GM12874 (cell line): ENCODE data around the gene ELAVL4.
A peak's percentile ranks its signal among the peaks of the same experiment; 100 is the strongest.

ENCODE experiments used
- TF ChIP-seq, protein P1 (sequence below): IDR thresholded peaks from 2 replicates; pipeline ENCODE4 v1.5.1; 2011; ENCODE audit warnings: low read depth, mild to moderate bottlenecking, control low read depth, low read length, moderate library complexity; ENCODE audit not compliant: insufficient read depth

ELAVL4 gene

GRCh38 chr1:50105433-50105832, 3.3 kb upstream of the ELAVL4 start:
- TF ChIP-seq, protein P1, sequence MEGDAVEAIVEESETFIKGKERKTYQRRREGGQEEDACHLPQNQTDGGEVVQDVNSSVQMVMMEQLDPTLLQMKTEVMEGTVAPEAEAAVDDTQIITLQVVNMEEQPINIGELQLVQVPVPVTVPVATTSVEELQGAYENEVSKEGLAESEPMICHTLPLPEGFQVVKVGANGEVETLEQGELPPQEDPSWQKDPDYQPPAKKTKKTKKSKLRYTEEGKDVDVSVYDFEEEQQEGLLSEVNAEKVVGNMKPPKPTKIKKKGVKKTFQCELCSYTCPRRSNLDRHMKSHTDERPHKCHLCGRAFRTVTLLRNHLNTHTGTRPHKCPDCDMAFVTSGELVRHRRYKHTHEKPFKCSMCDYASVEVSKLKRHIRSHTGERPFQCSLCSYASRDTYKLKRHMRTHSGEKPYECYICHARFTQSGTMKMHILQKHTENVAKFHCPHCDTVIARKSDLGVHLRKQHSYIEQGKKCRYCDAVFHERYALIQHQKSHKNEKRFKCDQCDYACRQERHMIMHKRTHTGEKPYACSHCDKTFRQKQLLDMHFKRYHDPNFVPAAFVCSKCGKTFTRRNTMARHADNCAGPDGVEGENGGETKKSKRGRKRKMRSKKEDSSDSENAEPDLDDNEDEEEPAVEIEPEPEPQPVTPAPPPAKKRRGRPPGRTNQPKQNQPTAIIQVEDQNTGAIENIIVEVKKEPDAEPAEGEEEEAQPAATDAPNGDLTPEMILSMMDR = peak; percentile 19; the same call in 1 of the 2 replicates

DNA sequence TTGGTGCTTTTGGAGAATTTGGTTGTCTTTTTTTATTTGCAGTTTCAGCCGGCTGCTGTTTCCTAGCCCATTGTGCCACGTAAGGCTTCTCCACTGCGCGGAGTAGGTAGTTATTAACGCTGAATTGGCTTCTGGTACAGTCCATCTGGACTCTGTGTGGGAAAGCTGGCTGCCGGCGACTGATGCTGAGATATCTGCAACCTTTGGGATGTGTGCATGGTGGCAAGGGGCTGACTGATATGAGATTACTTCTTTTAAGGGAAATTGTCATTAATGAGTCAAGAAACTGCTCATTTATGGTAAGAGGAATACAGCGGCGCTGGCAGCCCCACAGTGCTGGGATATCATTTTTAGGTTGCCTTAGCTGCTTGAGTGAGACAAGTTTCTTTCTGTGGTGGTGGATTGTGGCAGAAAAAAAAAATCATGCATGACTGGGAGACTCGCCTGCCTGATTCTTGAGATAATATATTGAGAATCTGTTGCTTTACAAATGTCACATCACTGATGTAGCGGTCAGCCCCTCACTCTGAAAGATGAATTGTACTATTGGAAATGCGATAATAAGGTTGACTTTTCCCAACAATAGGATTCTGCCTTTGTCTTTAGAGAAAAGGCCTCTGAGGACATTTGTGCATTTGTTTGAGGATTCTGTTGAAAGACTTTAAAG, 2.5 kb upstream of the ELAVL4 start:
- TF ChIP-seq, protein P1 = no peak

- TF ChIP-seq, protein P1 = no peak
Measured at GRCh38 chr1:50109116-50109515, 396 bp downstream of the ELAVL4 start.

- TF ChIP-seq, protein P1 = no peak
Measured at GRCh38 chr1:50109647-50110075, 941 bp downstream of the ELAVL4 start.

GRCh38 chr1:50110151-50110550, 1.4 kb downstream of the ELAVL4 start:
- TF ChIP-seq, protein P1 = no peak

- TF ChIP-seq, protein P1 = no peak
Measured at GRCh38 chr1:50110656-50111055, 1.9 kb downstream of the ELAVL4 start.

- TF ChIP-seq, protein P1 = no peak
Measured at GRCh38 chr1:50111503-50111902, 2.8 kb downstream of the ELAVL4 start.
